IMR-90 (cell line): Measurements from ENCODE around the gene BAIAP2L1. TPM values are rescaled to one million over a fixed set of nuclear protein-coding genes. Genes with fewer than 3 reads are reported as not detected.

Experiments
- ATAC-seq: fragments of 200-7000 bp; cut with Tn5 transposase; 2 replicates; pipeline ENCODE4 v1.9.1; 2020; ENCODE audit warnings: low read depth, mild to moderate bottlenecking, moderate library complexity
- BruUV-seq: library from RNA; stranded (reverse); fragments of 400-500 nt; replicated peaks from 2 replicates; lab custom pipeline; 2021; lab: Mats Ljungman, UMichigan
- CTCF ChIA-PET: fragments of 300-600 bp; formaldehyde crosslinking; extraction: SDS; loops from one replicate; lab custom pipeline; 2021; ENCODE audit warnings: antibody characterized with exemption; lab: Yijun Ruan, JAX
- POLR2A ChIA-PET: fragments of 300-600 bp; sonication (Branson Sonifier 250); formaldehyde crosslinking; loops from one replicate; lab custom pipeline; 2022; ENCODE audit warnings: antibody characterized with exemption; ENCODE audit not compliant: unreplicated experiment; lab: Charles Lee
- DNase-seq: peaks from one replicate; pipeline ENCODE4 v3.0.0; 2013
- H2AFZ ChIP-seq: replicated peaks from 2 replicates; pipeline ENCODE3; 2013; ENCODE audit warnings: low read length, mild to moderate bottlenecking; ENCODE audit not compliant: poor library complexity
- H2AK5ac ChIP-seq: 2 replicates; pipeline ENCODE4 v1.6.1; 2013; ENCODE audit warnings: low read depth, low read length, inconsistent platforms
- H2AK9ac ChIP-seq: replicated peaks from 2 replicates; pipeline ENCODE3; 2013; ENCODE audit warnings: mild to moderate bottlenecking, low read depth, low read length, moderate library complexity; ENCODE audit not compliant: poor library complexity
- H2BK120ac ChIP-seq: 2 replicates; pipeline ENCODE4 v1.6.1; 2013; ENCODE audit warnings: low read depth, low read length, inconsistent platforms
- H2BK15ac ChIP-seq: 3 replicates; pipeline ENCODE4 v1.6.1; 2013; ENCODE audit warnings: low read depth, low read length, inconsistent platforms
- H2BK20ac ChIP-seq: 2 replicates; pipeline ENCODE4 v1.6.1; 2013; ENCODE audit warnings: low read depth, mild to moderate bottlenecking, inconsistent platforms, low read length, moderate library complexity
- H2BK5ac ChIP-seq: 2 replicates; pipeline ENCODE4 v1.6.1; 2013; ENCODE audit warnings: mild to moderate bottlenecking, low read depth, low read length, inconsistent platforms; ENCODE audit not compliant: poor library complexity, severe bottlenecking
- H3K14ac ChIP-seq: replicated peaks from 2 replicates; pipeline ENCODE4 v1.6.1; 2013; ENCODE audit warnings: low read depth, low read length, inconsistent platforms
- H3K18ac ChIP-seq: 2 replicates; pipeline ENCODE4 v1.6.1; 2013; ENCODE audit warnings: low read depth, low read length, control low read depth
- H3K23ac ChIP-seq: 2 replicates; pipeline ENCODE4 v1.6.1; 2013; ENCODE audit warnings: low read depth, low read length, inconsistent platforms
- H3K27ac ChIP-seq: 2 replicates; pipeline ENCODE4 v1.5.1; 2013; ENCODE audit warnings: mild to moderate bottlenecking, control low read depth, low read length; ENCODE audit not compliant: insufficient read depth
- H3K27me3 ChIP-seq: 2 replicates; pipeline ENCODE4 v1.6.1; 2013; ENCODE audit warnings: low read length; ENCODE audit not compliant: control insufficient read depth, insufficient read depth
- H3K36me3 ChIP-seq: 2 replicates; pipeline ENCODE4 v1.6.1; 2013; ENCODE audit warnings: low read length, mixed read lengths; ENCODE audit not compliant: control insufficient read depth, insufficient read depth
- H3K4ac ChIP-seq: 2 replicates; pipeline ENCODE4 v1.6.1; 2013; ENCODE audit warnings: low read depth, low read length, inconsistent platforms
- H3K4me1 ChIP-seq: 2 replicates; pipeline ENCODE4 v1.6.1; 2013; ENCODE audit warnings: low read length, mixed read lengths; ENCODE audit not compliant: control insufficient read depth, insufficient read depth
- H3K4me2 ChIP-seq: 2 replicates; pipeline ENCODE4 v1.6.1; 2013; ENCODE audit warnings: low read depth, mild to moderate bottlenecking, control low read depth, low read length, moderate library complexity
- H3K4me3 ChIP-seq: 2 replicates; pipeline ENCODE4 v1.5.1; 2013; ENCODE audit warnings: low read depth, mild to moderate bottlenecking, control low read depth, low read length, moderate library complexity; ENCODE audit not compliant: insufficient read depth
- H3K56ac ChIP-seq: 2 replicates; pipeline ENCODE4 v1.6.1; 2013; ENCODE audit warnings: low read length, inconsistent platforms; ENCODE audit not compliant: insufficient read depth; ENCODE audit errors: extremely low read depth
- H3K79me1 ChIP-seq, 2 experiments: 2 replicates each; pipeline ENCODE4 v1.6.1; 2013; ENCODE audit warnings: low read length in 2 of 2, inconsistent platforms in 1 of 2, low read depth in 1 of 2
- H3K9ac ChIP-seq: 2 replicates; pipeline ENCODE4 v1.6.1; 2013; ENCODE audit warnings: low read depth, low read length, control low read depth
- H3K9me1 ChIP-seq: 2 replicates; pipeline ENCODE4 v1.6.1; 2013; ENCODE audit warnings: low read length, inconsistent platforms; ENCODE audit not compliant: insufficient read depth
- H3K9me3 ChIP-seq: 2 replicates; pipeline ENCODE4 v1.6.1; 2013; ENCODE audit warnings: low read length; ENCODE audit not compliant: control insufficient read depth, insufficient read depth
- H4K20me1 ChIP-seq: 2 replicates; pipeline ENCODE4 v1.6.1; 2013; ENCODE audit warnings: low read length, inconsistent platforms; ENCODE audit not compliant: insufficient read depth
- H4K5ac ChIP-seq: 2 replicates; pipeline ENCODE4 v1.6.1; 2013; ENCODE audit warnings: mild to moderate bottlenecking, low read depth, low read length, control low read depth
- H4K8ac ChIP-seq, 2 experiments: 2 replicates each; pipeline ENCODE4 v1.6.1; 2013; ENCODE audit warnings: low read depth in 2 of 2, low read length in 2 of 2, control low read depth in 1 of 2, inconsistent platforms in 1 of 2
- H4K91ac ChIP-seq: 2 replicates; pipeline ENCODE4 v1.6.1; 2013; ENCODE audit warnings: low read depth, low read length, inconsistent platforms; ENCODE audit not compliant: insufficient read depth
- BHLHE40 ChIP-seq: fragments of 150-350 bp; IDR thresholded peaks from 2 replicates; pipeline ENCODE4 v1.6.1; 2016; ENCODE audit warnings: mild to moderate bottlenecking, low read depth, low read length
- CTCF ChIP-seq: conservative IDR thresholded peaks from 2 replicates; pipeline ENCODE4 v1.5.1; 2012; ENCODE audit warnings: mild to moderate bottlenecking, low read depth, low read length, improper control_type of control experiment
- FOS ChIP-seq: fragments of 150-350 bp; IDR thresholded peaks from 2 replicates; pipeline ENCODE4 v1.6.1; 2016; ENCODE audit warnings: low read depth, low read length
- MXI1 ChIP-seq: IDR thresholded peaks from 2 replicates; pipeline ENCODE4 v1.6.1; 2012; ENCODE audit warnings: low read depth, mild to moderate bottlenecking, low read length, moderate library complexity, borderline replicate concordance
- RCOR1 ChIP-seq: IDR thresholded peaks from 2 replicates; pipeline ENCODE4 v1.6.1; 2012; ENCODE audit warnings: mild to moderate bottlenecking, low read length, improper control_type of control experiment; ENCODE audit not compliant: insufficient replicate concordance
- WGBS, 2 experiments: methylation state at CpG; one replicate each; pipeline versions ENCODE4 v1.1.5 to v1.1.7; 2013; ENCODE audit warnings: missing lambda C conversion rate in 2 of 2; ENCODE audit not compliant: insufficient read length in 1 of 2; ENCODE audit errors: extremely low coverage in 2 of 2; 5-methylcytosine and 5-hydroxymethylcytosine counted together
- dilution Hi-C: fragments of 300-500 bp; cut with HindIII; formaldehyde crosslinking; loops from one replicate; pipeline ENCODE4 v1.14.3; 2018; ENCODE audit warnings: low sequenced_read_pairs; ENCODE audit not compliant: unreplicated experiment
- in situ Hi-C: fragments of 300-500 bp; cut with MboI; formaldehyde crosslinking; loops from 3 replicates; pipeline ENCODE4 v1.14.3; 2019; ENCODE audit warnings: low sequenced_read_pairs, inconsistent platforms, mixed read lengths
- intact Hi-C: fragments of 100-400 bp; cut with micrococcal nuclease; formaldehyde crosslinking; loops from 2 replicates; pipeline ENCODE4 v1.10.0; 2022
- polyA plus RNA-seq, 3 experiments: library from polyadenylated mRNA; depleted of rRNA; stranded (reverse); fragments of >200 nt; gene quantifications; 2 replicates each; pipeline ENCODE4 v1.2.3, GENCODE V29; 2012; ENCODE audit warnings: low replicate concordance in 1 of 3
- total RNA-seq: library from RNA; depleted of rRNA; stranded (reverse); fragments of >200 nt; gene quantifications from 2 replicates; pipeline ENCODE4 v1.2.3, GENCODE V29; 2012

The BAIAP2L1 gene
- total and polyA plus RNA-seq, 2 of the 4 experiments (the other 2 are of a cell fraction): 2.2 to 6.0 TPM

GRCh38 chr7:98291717-98292116 lies 109.2 kb downstream of the BAIAP2L1 start:
- H3K4me2 ChIP-seq: no peak overlapping the region
- DNase-seq (no peak), ATAC-seq (no peak)
- H3K14ac ChIP-seq: no peak overlapping the region
- TF ChIP-seq MXI1 (no peak), BHLHE40 (no peak), RCOR1 (no peak), CTCF (0 out of 2 replicates have a peak, but pooled peaks have one; percentile 13), FOS (no peak)
- H2AK9ac ChIP-seq: peak overlapping the region; percentile 9
- peaks cover 56% of the 10 kb centered on the region for H3K36me3 ChIP-seq
- no peak overlapping the region for H3K23ac ChIP-seq
- no peak overlapping the region for H2BK20ac ChIP-seq
- H3K4me3 ChIP-seq: no peak overlapping the region
- ChIA-PET POLR2A (no interaction called here), CTCF (no interaction called here)
- no peak overlapping the region for H2BK120ac ChIP-seq
- no peaks in the 10 kb centered on the region for H3K27me3 ChIP-seq
- H2BK15ac ChIP-seq: no peak overlapping the region
- no CpG with 5 or more reads among the region's 7 CpGs for WGBS, 2 experiments
- H3K27ac ChIP-seq: no peak overlapping the region
- no peak overlapping the region for H3K56ac ChIP-seq
- H3K18ac ChIP-seq: no peak overlapping the region
- no peak overlapping the region for H2BK5ac ChIP-seq
- peaks cover 12 to 69% of the 10 kb centered on the region in 2 experiments for H3K79me1 ChIP-seq
- H4K5ac ChIP-seq: no peak overlapping the region
- no peak overlapping the region for H3K4ac ChIP-seq
- H4K8ac ChIP-seq: no peak overlapping the region
- H3K9me3 ChIP-seq: no peaks in the 10 kb centered on the region
- dilution Hi-C loops (no loop called here), intact Hi-C loops (no loop called here), in situ Hi-C loops (no loop called here)
- peaks cover 74% of the 10 kb centered on the region for H4K20me1 ChIP-seq
- no peak overlapping the region for H4K91ac ChIP-seq
- H3K9me1 ChIP-seq: peaks cover 4% of the 10 kb centered on the region
- BruUV-seq: no TSS peak
- peaks cover 5% of the 10 kb centered on the region; the same call in 1 of the 2 replicates for H3K4me1 ChIP-seq
- no peak overlapping the region for H2AFZ ChIP-seq
- H3K9ac ChIP-seq: no peak overlapping the region
- no peak overlapping the region for H2AK5ac ChIP-seq
